Calu3 (cell line): ENCODE data around the gene KLK14. TPM values are rescaled to one million over a fixed set of nuclear protein-coding genes. Genes with fewer than 3 reads are reported as not detected.

Experiments used
- BruUV-seq: library from RNA; stranded (reverse); fragments of 400-500 nt; replicated peaks from 2 replicates; lab custom pipeline; 2021; lab: Mats Ljungman, UMichigan
- CTCF ChIA-PET: fragments of 300-600 bp; sonication (Branson Sonifier 250); formaldehyde crosslinking; loops from one replicate; lab custom pipeline; 2022; ENCODE audit warnings: antibody characterized with exemption; lab: Charles Lee
- DNase-seq: peaks from one replicate; pipeline ENCODE4 v3.0.0; 2022
- H3K27ac Mint-ChIP-seq: one replicate; pipeline ENCODE4 v1.8.0; 2022; ENCODE audit warnings: mixed read lengths; ENCODE audit not compliant: unreplicated experiment
- H3K27me3 Mint-ChIP-seq: one replicate; pipeline ENCODE4 v1.8.0; 2022; ENCODE audit warnings: mixed read lengths; ENCODE audit not compliant: unreplicated experiment
- H3K36me3 Mint-ChIP-seq: one replicate; pipeline ENCODE4 v1.8.0; 2022; ENCODE audit warnings: mild to moderate bottlenecking, moderate library complexity, mixed read lengths; ENCODE audit not compliant: insufficient read depth, unreplicated experiment
- H3K4me1 Mint-ChIP-seq: one replicate; pipeline ENCODE4 v1.8.0; 2022; ENCODE audit warnings: mild to moderate bottlenecking, low read depth, mixed read lengths; ENCODE audit not compliant: unreplicated experiment
- H3K4me3 Mint-ChIP-seq: one replicate; pipeline ENCODE4 v1.8.0; 2022; ENCODE audit warnings: mild to moderate bottlenecking, low read depth, moderate library complexity, mixed read lengths; ENCODE audit not compliant: unreplicated experiment
- H3K9me3 Mint-ChIP-seq: one replicate; pipeline ENCODE4 v1.8.0; 2022; ENCODE audit warnings: low read depth, mixed read lengths; ENCODE audit not compliant: unreplicated experiment
- intact Hi-C: fragments of 100-400 bp; cut with micrococcal nuclease; formaldehyde crosslinking; loops from one replicate; pipeline ENCODE4 v1.10.0; 2022; ENCODE audit not compliant: unreplicated experiment
- total RNA-seq: library from RNA; stranded (reverse); gene quantifications from 2 replicates; pipeline ENCODE4 v1.2.3, GENCODE V29; 2022
- TF ChIP-seq, protein P1 (sequence below): fragments of 200-600 bp; IDR thresholded peaks from one replicate; pipeline ENCODE4 v1.8.0; 2022; ENCODE audit warnings: antibody characterized with exemption; ENCODE audit not compliant: unreplicated experiment

Gene KLK14
- total RNA-seq, 1 experiment from 2014 or later = 0.38 TPM

DNA sequence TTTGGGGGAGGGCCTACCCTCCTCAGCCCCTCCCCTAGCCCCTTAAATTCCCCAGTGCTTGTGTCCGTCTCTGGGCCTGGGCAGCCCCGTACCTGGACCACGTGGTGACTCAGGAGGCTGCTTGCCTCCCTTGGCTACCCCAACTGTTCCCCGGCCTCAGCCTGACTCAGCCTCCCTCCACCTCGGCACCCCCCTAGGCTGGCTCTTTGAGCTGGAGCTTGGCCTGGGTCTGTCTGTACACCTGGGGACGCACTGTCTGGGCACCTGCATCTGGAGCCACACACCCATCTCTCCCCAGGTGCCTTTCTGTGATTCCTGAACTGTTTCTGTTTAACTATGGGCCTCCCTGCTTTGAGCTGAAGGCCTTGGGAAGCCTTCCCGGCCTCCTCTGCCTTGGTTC lies 1.8 kb upstream of the KLK14 start:
- no peak overlapping the region for H3K27ac Mint-ChIP-seq
- peaks cover 3% of the 10 kb centered on the region for H3K36me3 Mint-ChIP-seq
- no peak overlapping the region for H3K4me3 Mint-ChIP-seq
- no peaks in the 10 kb centered on the region for H3K9me3 Mint-ChIP-seq
- intact Hi-C loops = no loop called here
- BruUV-seq = no TSS peak
- TF ChIP-seq, protein P1, sequence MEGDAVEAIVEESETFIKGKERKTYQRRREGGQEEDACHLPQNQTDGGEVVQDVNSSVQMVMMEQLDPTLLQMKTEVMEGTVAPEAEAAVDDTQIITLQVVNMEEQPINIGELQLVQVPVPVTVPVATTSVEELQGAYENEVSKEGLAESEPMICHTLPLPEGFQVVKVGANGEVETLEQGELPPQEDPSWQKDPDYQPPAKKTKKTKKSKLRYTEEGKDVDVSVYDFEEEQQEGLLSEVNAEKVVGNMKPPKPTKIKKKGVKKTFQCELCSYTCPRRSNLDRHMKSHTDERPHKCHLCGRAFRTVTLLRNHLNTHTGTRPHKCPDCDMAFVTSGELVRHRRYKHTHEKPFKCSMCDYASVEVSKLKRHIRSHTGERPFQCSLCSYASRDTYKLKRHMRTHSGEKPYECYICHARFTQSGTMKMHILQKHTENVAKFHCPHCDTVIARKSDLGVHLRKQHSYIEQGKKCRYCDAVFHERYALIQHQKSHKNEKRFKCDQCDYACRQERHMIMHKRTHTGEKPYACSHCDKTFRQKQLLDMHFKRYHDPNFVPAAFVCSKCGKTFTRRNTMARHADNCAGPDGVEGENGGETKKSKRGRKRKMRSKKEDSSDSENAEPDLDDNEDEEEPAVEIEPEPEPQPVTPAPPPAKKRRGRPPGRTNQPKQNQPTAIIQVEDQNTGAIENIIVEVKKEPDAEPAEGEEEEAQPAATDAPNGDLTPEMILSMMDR = no peak
- peaks cover 48% of the 10 kb centered on the region for H3K27me3 Mint-ChIP-seq
- no peak for DNase-seq
- CTCF ChIA-PET = interaction anchor here (0.6 to 0.8 kb wide), 2 partner anchors 12 to 52 kb away, joined by 3 to 10 read pairs; no protein-coding TSS in a partner anchor
- H3K4me1 Mint-ChIP-seq = no peaks in the 10 kb centered on the region

DNA sequence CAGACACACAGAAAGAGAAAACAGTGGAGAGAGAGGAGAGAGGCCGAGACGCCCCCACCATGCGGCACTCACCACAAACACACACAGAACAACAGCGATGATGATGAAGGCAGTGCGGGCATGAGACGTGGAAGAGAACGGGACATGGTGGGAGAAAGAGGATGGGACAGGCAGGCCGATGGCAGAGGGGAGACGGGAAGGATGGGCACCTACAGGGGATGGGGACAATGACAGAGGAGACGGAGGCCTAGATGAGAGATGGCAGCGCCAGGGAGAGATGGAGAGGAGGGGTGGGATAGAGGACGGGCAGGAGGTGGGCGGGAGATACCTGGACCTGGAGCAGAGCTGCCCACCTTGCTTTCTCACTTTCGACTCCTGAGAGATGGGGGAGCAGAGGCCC lies 1.1 kb upstream of the KLK14 start:
- Mint-ChIP-seq H3K36me3 (peaks cover 3% of the 10 kb centered on the region), H3K9me3 (no peaks in the 10 kb centered on the region), H3K27ac (no peak overlapping the region), H3K27me3 (peaks cover 48% of the 10 kb centered on the region), H3K4me3 (no peak overlapping the region), H3K4me1 (no peaks in the 10 kb centered on the region)
- TF ChIP-seq, protein P1 = no peak
- DNase-seq = no peak
- CTCF ChIA-PET = interaction anchor here (0.8 kb wide), 1 partner anchor 11 kb away, joined by 10 read pairs; no protein-coding TSS in a partner anchor
- intact Hi-C loops = no loop called here
- no TSS peak for BruUV-seq

DNA sequence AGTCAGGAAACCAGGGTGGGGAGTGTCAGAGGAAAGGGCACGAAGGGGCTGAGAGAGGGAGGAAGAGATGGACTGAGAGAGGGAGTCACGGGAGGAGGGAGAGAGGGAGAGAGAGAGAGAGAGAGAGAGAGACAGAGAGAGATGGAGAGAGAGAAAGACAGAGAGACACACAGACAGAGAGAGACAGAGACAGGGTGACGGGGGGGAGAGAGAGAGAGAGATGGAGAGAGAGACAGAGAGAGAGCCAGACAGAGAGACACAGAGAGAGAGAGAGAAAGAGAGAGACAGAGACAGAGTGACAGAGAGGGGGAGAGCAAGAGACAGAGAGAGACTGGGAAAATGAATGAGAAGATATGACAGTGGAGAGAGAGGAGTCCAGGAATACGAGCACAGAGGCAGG lies 494 bp upstream of the KLK14 start:
- no peak for DNase-seq
- BruUV-seq = no TSS peak
- H3K27ac Mint-ChIP-seq = no peak overlapping the region
- H3K4me3 Mint-ChIP-seq = no peak overlapping the region
- CTCF ChIA-PET = no interaction called here
- H3K9me3 Mint-ChIP-seq = no peaks in the 10 kb centered on the region
- H3K4me1 Mint-ChIP-seq = no peaks in the 10 kb centered on the region
- peaks cover 48% of the 10 kb centered on the region for H3K27me3 Mint-ChIP-seq
- peaks cover 3% of the 10 kb centered on the region for H3K36me3 Mint-ChIP-seq
- TF ChIP-seq, protein P1 = no peak
- intact Hi-C loops = no loop called here

DNA sequence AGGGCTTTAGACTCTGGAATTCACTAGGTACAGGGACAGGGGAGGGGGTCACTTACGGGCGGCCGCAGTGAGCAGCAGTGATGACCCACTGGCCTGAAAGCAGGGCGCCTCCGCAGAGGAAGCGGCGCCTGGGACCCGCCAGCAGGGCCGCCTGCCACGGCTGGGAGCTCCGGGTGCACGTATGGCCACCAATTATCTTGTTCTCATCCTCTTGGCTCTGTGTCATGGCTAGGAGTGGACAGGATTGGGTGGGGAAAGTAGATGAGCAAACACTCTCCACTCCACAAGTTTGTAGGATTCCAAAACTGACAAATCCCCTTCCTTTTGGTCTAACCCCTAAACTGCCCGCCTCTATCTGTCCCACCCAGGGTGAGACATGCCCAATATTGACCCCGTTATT lies 1.2 kb downstream of the KLK14 start:
- DNase-seq = no peak
- no peaks in the 10 kb centered on the region for H3K4me1 Mint-ChIP-seq
- CTCF ChIA-PET = no interaction called here
- H3K36me3 Mint-ChIP-seq = peaks cover 3% of the 10 kb centered on the region
- no TSS peak for BruUV-seq
- peaks cover 47% of the 10 kb centered on the region for H3K27me3 Mint-ChIP-seq
- intact Hi-C loops = no loop called here
- no peaks in the 10 kb centered on the region for H3K9me3 Mint-ChIP-seq
- no peak overlapping the region for H3K4me3 Mint-ChIP-seq
- H3K27ac Mint-ChIP-seq = no peak overlapping the region
- TF ChIP-seq, protein P1 = no peak
